Measurements from ENCODE around the gene ASTN2. TPM values are rescaled to one million over a fixed set of nuclear protein-coding genes. Genes with fewer than 3 reads are reported as not detected.

ASTN2 gene
- total RNA-seq, 1 donor = 5.6 TPM

DNA sequence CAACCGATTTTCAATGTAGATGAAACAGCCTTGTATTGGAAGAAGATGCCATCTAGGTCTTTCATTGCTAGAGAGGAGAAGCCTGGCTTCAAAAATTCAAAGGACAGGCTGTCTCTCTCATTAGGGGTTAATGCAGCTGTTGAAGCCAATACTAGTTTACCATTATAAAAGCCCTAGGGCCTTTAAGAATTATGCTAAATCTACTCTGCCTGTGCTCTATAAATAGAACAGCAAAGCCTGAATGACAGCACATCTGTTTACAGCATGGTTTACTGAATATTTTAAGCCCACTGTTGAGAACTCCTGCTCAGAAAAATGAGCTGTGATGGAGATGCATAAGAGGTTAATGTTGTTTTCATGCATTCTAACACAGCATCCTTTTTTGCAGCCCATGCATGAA, 539.3 kb downstream of the ASTN2 start:
- no peak for TF ChIP-seq CTCF (IDR thresholded peaks at IDR 0.05; ENCODE audit: insufficient read depth, low read length)
- H3K4me3 ChIP-seq (ENCODE audit: low read depth, low read length) = no peak overlapping the region
- no peak for DNase-seq (ENCODE audit: low read depth)

- no peak for DNase-seq (ENCODE audit: low read depth)
- no peak overlapping the region for H3K4me3 ChIP-seq (ENCODE audit: low read depth, low read length)
- no peak for TF ChIP-seq CTCF (IDR thresholded peaks at IDR 0.05; ENCODE audit: insufficient read depth, low read length)
Observed at GRCh38 chr9:116873937-116874914, 540.6 kb downstream of the ASTN2 start.

DNA sequence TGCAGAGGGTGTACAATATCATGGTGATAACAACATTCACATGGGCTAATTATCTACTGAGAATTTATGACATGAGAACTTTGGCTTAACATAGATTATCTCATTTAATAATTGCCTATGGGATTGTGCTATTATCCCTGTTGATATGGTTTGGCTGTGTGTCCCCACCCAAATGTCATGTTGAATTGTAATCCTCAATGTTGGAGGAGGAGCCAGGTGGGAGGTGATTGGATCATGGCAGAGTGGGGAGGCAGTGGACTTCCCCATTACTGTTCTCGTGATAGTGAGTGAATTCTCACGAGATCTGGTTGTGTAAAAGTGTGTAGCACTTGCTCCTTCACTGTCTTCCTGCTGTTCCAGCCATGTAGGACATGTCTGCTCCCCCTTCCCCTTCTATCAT, 541.4 kb downstream of the ASTN2 start:
- TF ChIP-seq CTCF (IDR thresholded peaks at IDR 0.05; ENCODE audit: insufficient read depth, low read length) = no peak
- DNase-seq (ENCODE audit: low read depth) = no peak

DNA sequence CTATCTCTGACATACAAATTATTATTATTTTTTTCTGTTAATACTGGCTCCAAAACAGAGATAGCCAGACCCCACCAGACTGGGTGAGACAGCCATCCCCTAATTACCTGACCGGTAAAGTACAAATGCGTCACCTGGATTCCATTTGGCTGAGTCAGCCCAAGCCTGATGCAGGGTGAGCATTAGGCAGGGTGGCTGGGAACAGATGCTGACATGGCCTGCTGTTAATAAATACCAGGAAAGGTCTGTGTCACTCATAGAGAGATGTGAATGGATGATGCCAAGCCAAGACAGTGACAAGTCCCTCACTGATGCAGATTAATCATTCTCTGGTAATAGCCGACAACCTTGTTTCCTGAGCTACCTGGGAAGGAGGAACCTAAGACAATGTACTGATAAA, 544.3 kb downstream of the ASTN2 start:
- no peak for TF ChIP-seq CTCF (IDR thresholded peaks at IDR 0.05; ENCODE audit: insufficient read depth, low read length)
- H3K4me3 ChIP-seq (ENCODE audit: low read depth, low read length) = no peak overlapping the region
- no peak for DNase-seq (ENCODE audit: low read depth)

More for the DNA sequence above, 541.4 kb downstream of the ASTN2 start:
- no peak overlapping the region for H3K4me3 ChIP-seq (ENCODE audit: low read depth, low read length)

DNA sequence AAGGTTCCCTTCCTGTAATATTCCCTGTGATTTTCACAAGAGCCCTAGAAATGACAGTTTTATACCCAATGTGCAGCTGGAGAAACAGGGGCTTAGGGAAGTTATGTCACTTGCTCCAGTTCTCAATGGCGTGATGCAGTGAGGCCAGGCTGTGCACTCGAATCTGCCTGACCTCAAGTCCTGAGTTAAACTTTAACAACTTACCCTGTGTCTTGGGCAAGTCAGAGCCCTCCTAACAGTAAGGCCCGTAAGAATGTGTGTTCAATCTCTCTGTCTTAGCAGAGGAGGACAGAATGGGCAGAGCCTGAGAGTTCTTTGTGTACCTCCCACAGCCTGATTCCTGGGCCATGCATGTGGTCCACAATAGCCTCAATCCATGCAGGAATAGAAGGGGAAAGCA, 546.7 kb downstream of the ASTN2 start:
- H3K4me3 ChIP-seq (ENCODE audit: low read depth, low read length) = no peak overlapping the region
- DNase-seq (ENCODE audit: low read depth) = no peak
- TF ChIP-seq CTCF (IDR thresholded peaks at IDR 0.05; ENCODE audit: insufficient read depth, low read length) = no peak

GRCh38 chr9:116861321-116861720, 553.5 kb downstream of the ASTN2 start:
- DNase-seq (ENCODE audit: low read depth) = no peak
- no peak overlapping the region for H3K4me3 ChIP-seq (ENCODE audit: low read depth, low read length)
- no peak for TF ChIP-seq CTCF (IDR thresholded peaks at IDR 0.05; ENCODE audit: insufficient read depth, low read length)

Measured in fibroblast of the aortic adventitia (primary cell).